GM19463 (cell line): ENCODE data around the gene CHMP6.

Source experiments
- ATAC-seq: cut with Tn5 transposase; IDR thresholded peaks from one replicate; pipeline ENCODE4 v1.9.1; 2021; ENCODE audit warnings: mild to moderate bottlenecking, moderate library complexity; ENCODE audit not compliant: unreplicated experiment

Gene CHMP6

GRCh38 chr17:80970762-80971703 is 20.6 kb upstream of the CHMP6 start:
- no peak for ATAC-seq

GRCh38 chr17:80971704-80972304 is 19.8 kb upstream of the CHMP6 start:
- no peak for ATAC-seq

- ATAC-seq = no peak
Measured at GRCh38 chr17:80976701-80977100, 14.9 kb upstream of the CHMP6 start.

- no peak for ATAC-seq
Measured at GRCh38 chr17:80977172-80977571, 14.5 kb upstream of the CHMP6 start.

GRCh38 chr17:80978499-80979497 is 12.8 kb upstream of the CHMP6 start:
- ATAC-seq = no peak

GRCh38 chr17:80979547-80980378 is 11.9 kb upstream of the CHMP6 start:
- ATAC-seq = no peak

- no peak for ATAC-seq
Measured at GRCh38 chr17:80980397-80981061, 11.1 kb upstream of the CHMP6 start.

- ATAC-seq = no peak
Measured at GRCh38 chr17:80981062-80981902, 10.4 kb upstream of the CHMP6 start.

- no peak for ATAC-seq
Measured at GRCh38 chr17:80981929-80982425, 9.7 kb upstream of the CHMP6 start.

GRCh38 chr17:80982426-80982974 is 9.1 kb upstream of the CHMP6 start:
- ATAC-seq = no peak

GRCh38 chr17:80983545-80983944 is 8.1 kb upstream of the CHMP6 start:
- ATAC-seq = no peak

GRCh38 chr17:80984749-80985148 is 6.9 kb upstream of the CHMP6 start:
- ATAC-seq = no peak

- no peak for ATAC-seq
Measured at GRCh38 chr17:80986046-80986445, 5.6 kb upstream of the CHMP6 start.

GRCh38 chr17:80986816-80987475 is 4.7 kb upstream of the CHMP6 start:
- no peak for ATAC-seq

- ATAC-seq = no peak
Measured at GRCh38 chr17:80987941-80988461, 3.6 kb upstream of the CHMP6 start.

GRCh38 chr17:80989586-80989913 is 2.1 kb upstream of the CHMP6 start:
- ATAC-seq = no peak

- ATAC-seq = no peak
Measured at GRCh38 chr17:80990921-80991644, 558 bp upstream of the CHMP6 start.
